SK-N-SH (cell line): Measurements from ENCODE around the gene BTK. TPM values are rescaled to one million over a fixed set of nuclear protein-coding genes. Genes with fewer than 3 reads are reported as not detected.

ENCODE experiments used
- CHD2 ChIP-seq: fragments of 150-350 bp; IDR thresholded peaks from 2 replicates; pipeline ENCODE4 v1.6.1; 2018; ENCODE audit warnings: low read length; ENCODE audit not compliant: partially characterized antibody
- ELF1 ChIP-seq: IDR thresholded peaks from 2 replicates; pipeline ENCODE4 v1.4.0; 2012
- EP300 ChIP-seq, 2 experiments: IDR thresholded peaks; 2 replicates each; pipeline versions ENCODE4 v1.4.0 to v1.6.1; 2012; ENCODE audit warnings: borderline replicate concordance in 1 of 2, low read depth in 1 of 2, low read length in 1 of 2
- EZH2phosphoT487 ChIP-seq: fragments of 200-600 bp; sonication (generic); IDR thresholded peaks from 2 replicates; pipeline ENCODE4 v1.6.1; 2017; ENCODE audit warnings: low read depth, mixed run types, mild to moderate bottlenecking, antibody characterized with exemption, moderate library complexity, borderline replicate concordance
- FOSL2 ChIP-seq: IDR thresholded peaks from 2 replicates; pipeline ENCODE4 v1.4.0; 2012; ENCODE audit warnings: low read depth, mild to moderate bottlenecking, moderate library complexity, borderline replicate concordance
- FOXJ3 ChIP-seq: sonication (generic); formaldehyde crosslinking; IDR thresholded peaks from 2 replicates; pipeline ENCODE4 v1.5.1; 2020; ENCODE audit warnings: mild to moderate bottlenecking, missing genetic modification reagents
- FOXM1 ChIP-seq: IDR thresholded peaks from 2 replicates; pipeline ENCODE4 v1.4.0; 2012; ENCODE audit warnings: low read depth, mild to moderate bottlenecking
- GABPA ChIP-seq: IDR thresholded peaks from 2 replicates; pipeline ENCODE4 v1.4.0; 2012; ENCODE audit warnings: low read depth, mild to moderate bottlenecking
- MXI1 ChIP-seq: IDR thresholded peaks from 2 replicates; pipeline ENCODE4 v1.6.1; 2012; ENCODE audit warnings: mild to moderate bottlenecking, low read depth, low read length, improper control_type of control experiment
- NRF1 ChIP-seq: IDR thresholded peaks from 2 replicates; pipeline ENCODE4 v1.6.1; 2012; ENCODE audit warnings: low read depth, mild to moderate bottlenecking, low read length
- PBX3 ChIP-seq: IDR thresholded peaks from 2 replicates; pipeline ENCODE4; 2012
- POLR2AphosphoS5 ChIP-seq: IDR thresholded peaks from 2 replicates; pipeline ENCODE4 v1.6.1; 2012; ENCODE audit warnings: low read depth, low read length
- RAD21 ChIP-seq: IDR thresholded peaks from 2 replicates; pipeline ENCODE4 v1.6.1; 2012; ENCODE audit warnings: mild to moderate bottlenecking, low read length
- RCOR1 ChIP-seq: fragments of 150-350 bp; IDR thresholded peaks from 2 replicates; pipeline ENCODE4 v1.6.1; 2017; ENCODE audit warnings: antibody characterized with exemption, low read length
- REST ChIP-seq: IDR thresholded peaks from 2 replicates; pipeline ENCODE4 v1.6.1; 2012; ENCODE audit warnings: mild to moderate bottlenecking, low read depth, low read length, moderate library complexity
- RXRA ChIP-seq: IDR thresholded peaks from 2 replicates; pipeline ENCODE4 v1.4.0; 2012; ENCODE audit warnings: low read depth, mild to moderate bottlenecking, borderline replicate concordance
- SMC3 ChIP-seq: IDR thresholded peaks from 2 replicates; pipeline ENCODE4 v1.6.1; 2012; ENCODE audit warnings: low read depth, low read length, improper control_type of control experiment
- TAF1 ChIP-seq: IDR thresholded peaks from 2 replicates; pipeline ENCODE4 v1.6.1; 2012; ENCODE audit warnings: low read depth, mild to moderate bottlenecking, low read length, moderate library complexity, borderline replicate concordance
- TEAD4 ChIP-seq: IDR thresholded peaks from 2 replicates; pipeline ENCODE4 v1.4.0; 2012; ENCODE audit warnings: mild to moderate bottlenecking, borderline replicate concordance; ENCODE audit not compliant: insufficient read depth
- USF1 ChIP-seq: IDR thresholded peaks from 2 replicates; pipeline ENCODE4 v1.4.0; 2012; ENCODE audit warnings: low read depth, borderline replicate concordance
- YY1 ChIP-seq: IDR thresholded peaks from 2 replicates; pipeline ENCODE4 v1.4.0; 2012; ENCODE audit warnings: low read depth, mild to moderate bottlenecking
- ZBTB33 ChIP-seq: IDR thresholded peaks from 2 replicates; pipeline ENCODE4 v1.4.0; 2012; ENCODE audit warnings: low read depth, borderline replicate concordance
- polyA plus RNA-seq, 3 experiments: library from polyadenylated mRNA; depleted of rRNA; stranded (reverse); fragments of >200 nt; gene quantifications; 2 replicates each; pipeline ENCODE4 v1.2.3, GENCODE V29; 2012

BTK gene
- polyA plus RNA-seq, 1 of the 3 experiments (the other 2 are of a cell fraction) = not detected

GRCh38 chrX:101407748-101408531 is 21.9 kb upstream of the BTK start, which contains the start of the genes GLA and HNRNPH2 (continued):
- TF ChIP-seq MXI1 = peak; percentile 87
- TF ChIP-seq RXRA = no peak
- TF ChIP-seq ELF1 = peak; percentile 69
- TF ChIP-seq TAF1 = peak; percentile 43; the same call in 1 of the 2 replicates
- TF ChIP-seq EP300 (IDR thresholded peaks at IDR 0.05; ENCODE audit: borderline replicate concordance in 1 of 2, low read depth in 1 of 2, low read length in 1 of 2) = peak in 1 of 2 experiments; percentile 1; a peak in 1 of 4 replicates
- peak; percentile 72; the same call in 1 of the 2 replicates for TF ChIP-seq YY1
- TF ChIP-seq EZH2phosphoT487 = no peak
- no peak for TF ChIP-seq TEAD4
- TF ChIP-seq RCOR1 = no peak; the same call in 1 of the 2 replicates
- peak; percentile 91 for TF ChIP-seq ZBTB33
- TF ChIP-seq POLR2AphosphoS5 = peak; percentile 61
- no peak for TF ChIP-seq RAD21
- no peak for TF ChIP-seq SMC3
- peak; percentile 91 for TF ChIP-seq CHD2
- TF ChIP-seq REST = 0 out of 2 replicates have a peak, but pooled peaks have one; percentile 36
- peak; percentile 99 for TF ChIP-seq USF1
- TF ChIP-seq FOXJ3 (CRISPR knock-in tag) = no peak
- TF ChIP-seq FOSL2 = no peak
- TF ChIP-seq GABPA = peak; percentile 46; the same call in 1 of the 2 replicates
- TF ChIP-seq PBX3 = peak; percentile 32; the same call in 1 of the 2 replicates
- TF ChIP-seq NRF1 = no peak
- no peak for TF ChIP-seq FOXM1
